MG63 (cell line): ENCODE data around the gene VSIR. TPM values are rescaled to one million over a fixed set of nuclear protein-coding genes. Genes with fewer than 3 reads are reported as not detected.

Source experiments
- DNase-seq: peaks from one replicate; pipeline ENCODE4 v3.0.0-alpha.2; 2020
- H3K27me3 ChIP-seq: fragments of 250-450 bp; sonication (Bioruptor Pico); 2 replicates; pipeline ENCODE4 v1.5.1; 2020; ENCODE audit warnings: mild to moderate bottlenecking, moderate library complexity
- H3K36me3 ChIP-seq: fragments of 250-450 bp; sonication (Bioruptor Pico); 2 replicates; pipeline ENCODE4 v1.5.1; 2020; ENCODE audit warnings: mild to moderate bottlenecking, moderate library complexity
- H3K4me3 ChIP-seq: fragments of 250-450 bp; sonication (Bioruptor Pico); 2 replicates; pipeline ENCODE4 v1.5.1; 2020; ENCODE audit warnings: mild to moderate bottlenecking, moderate library complexity
- H3K9me3 ChIP-seq: fragments of 250-450 bp; sonication (Bioruptor Pico); 2 replicates; pipeline ENCODE4 v1.5.1; 2020; ENCODE audit warnings: mild to moderate bottlenecking, moderate library complexity
- total RNA-seq: library from RNA; depleted of rRNA; stranded (reverse); fragments of >200 nt; shearing (Covaris generic); gene quantifications from 2 replicates; pipeline ENCODE4 v1.2.3, GENCODE V29; 2014; ENCODE audit warnings: low replicate concordance

Gene VSIR
- total RNA-seq, 1 experiment from 2014 or later = 87.8 TPM

GRCh38 chr10:71795248-71795647, 21.9 kb upstream of the VSIR start:
- H3K4me3 ChIP-seq = no peak overlapping the region
- DNase-seq = no peak

GRCh38 chr10:71790749-71791440, 17.6 kb upstream of the VSIR start:
- DNase-seq = no peak
- H3K4me3 ChIP-seq = no peak overlapping the region

More at GRCh38 chr10:71795248-71795647, 21.9 kb upstream of the VSIR start:
- H3K36me3 ChIP-seq = no peaks in the 10 kb centered on the region
- H3K27me3 ChIP-seq = no peaks in the 10 kb centered on the region
- no peaks in the 10 kb centered on the region for H3K9me3 ChIP-seq

GRCh38 chr10:71789871-71790270, 16.6 kb upstream of the VSIR start:
- H3K4me3 ChIP-seq = no peak overlapping the region
- no peaks in the 10 kb centered on the region for H3K36me3 ChIP-seq
- no peaks in the 10 kb centered on the region for H3K9me3 ChIP-seq
- H3K27me3 ChIP-seq = no peaks in the 10 kb centered on the region
- no peak for DNase-seq

More at GRCh38 chr10:71790749-71791440, 17.6 kb upstream of the VSIR start:
- Histone ChIP-seq H3K27me3 (no peaks in the 10 kb centered on the region), H3K36me3 (no peaks in the 10 kb centered on the region), H3K9me3 (no peaks in the 10 kb centered on the region)

- no peak for DNase-seq
- no peak overlapping the region for H3K4me3 ChIP-seq
- H3K27me3 ChIP-seq = no peaks in the 10 kb centered on the region
- H3K9me3 ChIP-seq = no peaks in the 10 kb centered on the region
- H3K36me3 ChIP-seq = no peaks in the 10 kb centered on the region
Measured at GRCh38 chr10:71788954-71789353, 15.6 kb upstream of the VSIR start.

- DNase-seq = no peak
- no peaks in the 10 kb centered on the region for H3K9me3 ChIP-seq
- no peaks in the 10 kb centered on the region for H3K27me3 ChIP-seq
- no peak overlapping the region for H3K4me3 ChIP-seq
- no peaks in the 10 kb centered on the region for H3K36me3 ChIP-seq
Measured at GRCh38 chr10:71784679-71785272, 11.5 kb upstream of the VSIR start.

- DNase-seq = no peak
- H3K36me3 ChIP-seq = no peaks in the 10 kb centered on the region
- H3K9me3 ChIP-seq = no peaks in the 10 kb centered on the region
- no peak overlapping the region for H3K4me3 ChIP-seq
- H3K27me3 ChIP-seq = no peaks in the 10 kb centered on the region
Measured at GRCh38 chr10:71783917-71784678, 10.8 kb upstream of the VSIR start.

GRCh38 chr10:71782917-71783490, 9.7 kb upstream of the VSIR start:
- Histone ChIP-seq H3K4me3 (no peak overlapping the region), H3K27me3 (no peaks in the 10 kb centered on the region), H3K9me3 (no peaks in the 10 kb centered on the region), H3K36me3 (no peaks in the 10 kb centered on the region)
- no peak for DNase-seq

- no peaks in the 10 kb centered on the region for H3K9me3 ChIP-seq
- no peak for DNase-seq
- no peak overlapping the region for H3K4me3 ChIP-seq
- H3K27me3 ChIP-seq = no peaks in the 10 kb centered on the region
- no peaks in the 10 kb centered on the region for H3K36me3 ChIP-seq
Measured at GRCh38 chr10:71782221-71782916, 9.0 kb upstream of the VSIR start.

- H3K36me3 ChIP-seq = no peaks in the 10 kb centered on the region
- H3K4me3 ChIP-seq = no peak overlapping the region
- H3K9me3 ChIP-seq = no peaks in the 10 kb centered on the region
- DNase-seq = no peak
- no peaks in the 10 kb centered on the region for H3K27me3 ChIP-seq
Measured at GRCh38 chr10:71780719-71781118, 7.4 kb upstream of the VSIR start.

GRCh38 chr10:71780156-71780555, 6.8 kb upstream of the VSIR start:
- no peaks in the 10 kb centered on the region for H3K27me3 ChIP-seq
- DNase-seq = no peak

GRCh38 chr10:71779641-71780040, 6.3 kb upstream of the VSIR start:
- Histone ChIP-seq H3K4me3 (no peak overlapping the region), H3K36me3 (no peaks in the 10 kb centered on the region), H3K9me3 (no peaks in the 10 kb centered on the region), H3K27me3 (no peaks in the 10 kb centered on the region)
- no peak for DNase-seq

More at GRCh38 chr10:71780156-71780555, 6.8 kb upstream of the VSIR start:
- no peak overlapping the region for H3K4me3 ChIP-seq
- H3K9me3 ChIP-seq = no peaks in the 10 kb centered on the region
- no peaks in the 10 kb centered on the region for H3K36me3 ChIP-seq

GRCh38 chr10:71778071-71778825, 4.9 kb upstream of the VSIR start:
- no peaks in the 10 kb centered on the region for H3K36me3 ChIP-seq
- no peaks in the 10 kb centered on the region for H3K9me3 ChIP-seq
- no peak for DNase-seq
- no peaks in the 10 kb centered on the region for H3K27me3 ChIP-seq
- no peak overlapping the region for H3K4me3 ChIP-seq

GRCh38 chr10:71777213-71777985, 4.1 kb upstream of the VSIR start:
- H3K27me3 ChIP-seq = no peaks in the 10 kb centered on the region
- H3K36me3 ChIP-seq = no peaks in the 10 kb centered on the region
- H3K9me3 ChIP-seq = no peaks in the 10 kb centered on the region
- DNase-seq = no peak
- H3K4me3 ChIP-seq = no peak overlapping the region

- Histone ChIP-seq H3K4me3 (no peak overlapping the region), H3K36me3 (no peaks in the 10 kb centered on the region), H3K27me3 (no peaks in the 10 kb centered on the region), H3K9me3 (no peaks in the 10 kb centered on the region)
- no peak for DNase-seq
Measured at GRCh38 chr10:71776481-71776925, 3.2 kb upstream of the VSIR start.

GRCh38 chr10:71774916-71775702, 1.8 kb upstream of the VSIR start:
- Histone ChIP-seq H3K36me3 (no peaks in the 10 kb centered on the region; the same call in 1 of the 2 replicates), H3K4me3 (no peak overlapping the region), H3K9me3 (no peaks in the 10 kb centered on the region), H3K27me3 (no peaks in the 10 kb centered on the region)
- DNase-seq = peak; percentile 43
